KMS-11 (cell line): ENCODE measurements around the gene GZF1.

Experiments used
- H2AFZ ChIP-seq: fragments of 200-600 bp; sonication (generic); 2 replicates; pipeline ENCODE4 v1.6.1; 2016; ENCODE audit warnings: antibody characterized with exemption, mixed run types, low read depth
- H3K27ac ChIP-seq: fragments of 200-600 bp; sonication (generic); 2 replicates; pipeline ENCODE4 v1.6.1; 2016; ENCODE audit warnings: mild to moderate bottlenecking, mixed run types
- H3K27me3 ChIP-seq: fragments of 200-600 bp; sonication (generic); 2 replicates; pipeline ENCODE4 v1.6.1; 2017; ENCODE audit warnings: mild to moderate bottlenecking, low read depth, mixed run types, moderate library complexity; ENCODE audit not compliant: insufficient read depth
- H3K36me3 ChIP-seq: fragments of 200-600 bp; sonication (generic); 2 replicates; pipeline ENCODE4 v1.6.1; 2017; ENCODE audit warnings: mild to moderate bottlenecking, mixed run types; ENCODE audit not compliant: insufficient read depth
- H3K4me1 ChIP-seq: fragments of 200-600 bp; sonication (generic); 2 replicates; pipeline ENCODE4 v1.6.1; 2016; ENCODE audit warnings: mild to moderate bottlenecking, low read depth, mixed run types; ENCODE audit not compliant: poor library complexity, severe bottlenecking
- H3K4me2 ChIP-seq: fragments of 200-600 bp; sonication (generic); 2 replicates; pipeline ENCODE4 v1.7.0; 2016; ENCODE audit warnings: mild to moderate bottlenecking, mixed run types
- H3K4me3 ChIP-seq: fragments of 200-600 bp; sonication (generic); IDR thresholded peaks from 2 replicates; pipeline ENCODE4 v1.6.1; 2017; ENCODE audit warnings: low read depth, low read length, mixed read lengths; ENCODE audit not compliant: insufficient read depth
- H3K79me2 ChIP-seq: fragments of 200-600 bp; sonication (generic); 2 replicates; pipeline ENCODE4 v1.6.1; 2016; ENCODE audit warnings: low read depth, mixed run types; ENCODE audit not compliant: insufficient read depth
- H3K9ac ChIP-seq: fragments of 200-600 bp; sonication (generic); 2 replicates; pipeline ENCODE4 v1.6.1; 2016; ENCODE audit warnings: mild to moderate bottlenecking, mixed run types
- H4K20me1 ChIP-seq: fragments of 200-600 bp; sonication (generic); 2 replicates; pipeline ENCODE4 v1.6.1; 2016; ENCODE audit warnings: mild to moderate bottlenecking, mixed run types; ENCODE audit not compliant: insufficient read depth
- TF ChIP-seq, protein P1 (sequence below): fragments of 200-600 bp; sonication (generic); conservative IDR thresholded peaks from 2 replicates; pipeline ENCODE4 v1.6.1; 2017; ENCODE audit warnings: low read depth, mild to moderate bottlenecking, antibody characterized with exemption, low read length, moderate library complexity, mixed read lengths

The GZF1 gene

DNA sequence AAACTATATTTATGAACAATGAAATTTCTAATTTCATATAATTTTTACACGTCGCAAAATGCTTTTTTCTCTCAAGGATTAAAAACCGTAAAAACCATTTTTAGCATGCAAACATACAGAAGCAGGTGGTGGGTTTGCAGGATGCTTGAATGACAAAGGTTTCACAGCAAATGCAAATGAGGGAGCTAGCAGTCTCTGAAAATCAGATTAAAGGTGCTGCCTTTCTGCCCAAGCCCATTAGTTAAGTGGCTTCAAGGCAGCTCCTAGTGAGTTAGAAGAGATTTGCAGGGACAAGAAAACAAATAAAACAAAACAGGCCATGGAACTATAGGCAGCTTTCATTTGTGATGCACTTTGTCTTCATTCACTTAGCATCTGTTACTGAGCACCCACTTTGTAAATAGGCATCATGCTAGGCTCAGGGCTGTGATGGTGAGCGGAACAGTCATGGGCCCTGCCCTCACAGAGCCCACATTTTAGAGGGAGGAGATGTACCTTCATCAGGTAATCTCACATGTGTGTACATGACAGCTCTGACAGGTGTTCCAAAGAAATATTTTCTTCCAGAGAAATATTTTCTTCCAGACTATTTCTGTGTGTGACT is 29.8 kb downstream of the GZF1 start:
- Histone ChIP-seq H4K20me1 (no peaks in the 10 kb centered on the region), H2AFZ (no peak overlapping the region), H3K4me1 (no peaks in the 10 kb centered on the region), H3K4me2 (no peak overlapping the region), H3K79me2 (no peaks in the 10 kb centered on the region), H3K9ac (no peak overlapping the region), H3K36me3 (no peaks in the 10 kb centered on the region), H3K27ac (no peak overlapping the region), H3K27me3 (no peaks in the 10 kb centered on the region), H3K4me3 (no peak overlapping the region)
- TF ChIP-seq, protein P1, sequence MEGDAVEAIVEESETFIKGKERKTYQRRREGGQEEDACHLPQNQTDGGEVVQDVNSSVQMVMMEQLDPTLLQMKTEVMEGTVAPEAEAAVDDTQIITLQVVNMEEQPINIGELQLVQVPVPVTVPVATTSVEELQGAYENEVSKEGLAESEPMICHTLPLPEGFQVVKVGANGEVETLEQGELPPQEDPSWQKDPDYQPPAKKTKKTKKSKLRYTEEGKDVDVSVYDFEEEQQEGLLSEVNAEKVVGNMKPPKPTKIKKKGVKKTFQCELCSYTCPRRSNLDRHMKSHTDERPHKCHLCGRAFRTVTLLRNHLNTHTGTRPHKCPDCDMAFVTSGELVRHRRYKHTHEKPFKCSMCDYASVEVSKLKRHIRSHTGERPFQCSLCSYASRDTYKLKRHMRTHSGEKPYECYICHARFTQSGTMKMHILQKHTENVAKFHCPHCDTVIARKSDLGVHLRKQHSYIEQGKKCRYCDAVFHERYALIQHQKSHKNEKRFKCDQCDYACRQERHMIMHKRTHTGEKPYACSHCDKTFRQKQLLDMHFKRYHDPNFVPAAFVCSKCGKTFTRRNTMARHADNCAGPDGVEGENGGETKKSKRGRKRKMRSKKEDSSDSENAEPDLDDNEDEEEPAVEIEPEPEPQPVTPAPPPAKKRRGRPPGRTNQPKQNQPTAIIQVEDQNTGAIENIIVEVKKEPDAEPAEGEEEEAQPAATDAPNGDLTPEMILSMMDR: no peak

DNA sequence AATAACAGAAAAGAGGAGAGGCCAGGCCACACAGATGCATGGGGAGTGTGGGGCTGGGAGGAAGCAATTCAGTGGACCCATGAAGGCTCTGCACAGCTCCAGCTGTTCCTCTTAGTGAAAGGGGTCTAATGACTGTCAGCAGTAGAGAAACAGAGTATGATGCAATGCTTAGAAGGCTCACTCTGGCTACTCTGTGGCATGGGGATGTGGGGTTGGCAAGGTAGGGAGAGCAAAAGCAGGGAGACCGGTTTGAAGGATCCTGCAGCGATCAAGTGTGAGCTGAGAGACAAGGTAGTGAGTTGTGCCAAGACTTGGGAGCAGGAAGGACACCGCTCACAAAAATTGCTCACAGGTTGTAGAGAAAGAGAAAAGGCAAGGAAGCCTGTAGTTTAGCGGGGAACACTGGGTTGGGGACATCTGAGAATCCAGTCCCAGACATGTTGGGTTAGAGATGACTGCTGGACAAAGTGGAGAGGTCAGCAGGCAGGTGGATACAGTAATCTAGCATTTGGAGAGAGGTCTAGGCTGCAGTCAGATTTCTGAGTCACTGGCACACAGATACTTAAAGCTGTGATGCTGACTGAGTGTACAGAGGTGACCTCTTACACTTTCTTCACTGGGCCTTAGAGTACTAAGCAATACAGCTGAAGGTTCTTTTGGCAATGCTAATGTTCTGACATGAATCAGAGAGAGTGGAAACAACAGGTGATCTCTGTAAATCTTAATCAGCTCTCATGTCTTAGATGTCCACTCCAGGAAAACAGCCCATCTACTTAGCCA is 32.2 kb downstream of the GZF1 start:
- Histone ChIP-seq H3K79me2 (no peaks in the 10 kb centered on the region), H3K4me1 (no peaks in the 10 kb centered on the region), H3K4me2 (no peak overlapping the region), H3K27ac (no peak overlapping the region), H3K4me3 (no peak overlapping the region), H3K27me3 (no peaks in the 10 kb centered on the region), H3K36me3 (no peaks in the 10 kb centered on the region), H4K20me1 (no peaks in the 10 kb centered on the region), H2AFZ (no peak overlapping the region), H3K9ac (no peak overlapping the region)
- TF ChIP-seq, protein P1: no peak

DNA sequence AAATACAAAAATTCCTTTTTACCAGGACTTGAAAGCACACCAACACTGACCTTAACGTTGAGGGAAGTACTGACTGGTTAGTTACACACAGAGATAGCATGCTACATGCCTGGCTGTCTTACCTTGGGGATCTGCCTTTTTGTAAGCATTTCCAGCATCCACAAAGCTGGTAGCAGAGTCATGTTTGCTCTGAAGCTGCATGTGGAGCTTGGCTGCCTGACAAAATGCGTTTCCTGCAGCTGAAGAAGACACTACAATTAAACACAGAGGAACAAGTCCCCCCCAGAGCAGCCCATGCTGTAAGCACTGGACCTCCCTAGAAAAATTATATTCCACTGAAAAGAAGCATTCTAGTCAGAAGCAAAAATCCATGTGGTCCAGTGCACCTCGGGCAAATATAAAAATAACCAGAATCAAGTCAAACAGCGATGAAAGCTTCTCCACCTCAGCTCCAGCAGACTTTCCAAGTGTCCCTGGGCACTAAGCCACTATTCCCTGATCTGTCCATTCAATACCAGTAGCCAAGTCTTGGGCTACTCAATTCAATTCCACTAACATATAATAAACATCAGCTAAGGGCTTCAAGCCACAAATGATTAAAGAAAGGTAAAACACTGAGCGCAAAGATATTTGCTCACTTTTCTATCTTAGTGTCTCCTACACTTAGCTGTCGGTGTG is 35.1 kb downstream of the GZF1 start:
- Histone ChIP-seq H3K4me1 (no peaks in the 10 kb centered on the region), H3K79me2 (no peaks in the 10 kb centered on the region), H4K20me1 (no peaks in the 10 kb centered on the region), H3K4me3 (no peak overlapping the region), H3K27me3 (no peaks in the 10 kb centered on the region), H3K36me3 (no peaks in the 10 kb centered on the region), H2AFZ (no peak overlapping the region), H3K27ac (no peak overlapping the region), H3K4me2 (no peak overlapping the region), H3K9ac (no peak overlapping the region)
- TF ChIP-seq, protein P1: no peak

DNA sequence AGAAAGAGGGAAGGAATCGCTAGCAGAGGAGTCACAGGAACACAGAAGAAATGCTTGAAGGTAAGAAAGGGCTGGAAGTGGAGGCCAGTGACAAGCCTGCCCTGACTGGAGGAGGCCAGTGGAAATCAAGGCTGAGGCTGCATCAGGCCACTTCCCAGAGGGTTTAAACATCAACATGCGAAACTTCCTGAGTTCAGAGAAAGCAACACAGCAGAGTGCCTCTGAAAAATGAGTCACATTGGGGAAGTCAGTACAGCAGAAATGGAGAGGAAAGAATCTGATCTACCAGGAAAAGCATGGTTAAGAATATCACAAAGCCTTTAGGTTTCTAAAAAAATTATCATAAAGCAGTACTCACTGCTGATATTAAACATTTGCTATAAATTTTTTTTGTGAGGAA is 36.0 kb downstream of the GZF1 start:
- Histone ChIP-seq H3K4me1 (no peaks in the 10 kb centered on the region), H3K4me2 (no peak overlapping the region), H2AFZ (no peak overlapping the region), H3K36me3 (no peaks in the 10 kb centered on the region), H4K20me1 (no peaks in the 10 kb centered on the region), H3K9ac (no peak overlapping the region), H3K27me3 (no peaks in the 10 kb centered on the region), H3K4me3 (no peak overlapping the region), H3K79me2 (no peaks in the 10 kb centered on the region), H3K27ac (no peak overlapping the region)
- TF ChIP-seq, protein P1: no peak
